K562 (cell line): Measurements from ENCODE around the gene SPATA13. TPM values are rescaled to one million over a fixed set of nuclear protein-coding genes. Genes with fewer than 3 reads are reported as not detected.

ENCODE experiments used
- AFF1 ChIP-seq, 2 experiments: fragments of 450-650 bp; IDR thresholded peaks; 2 replicates each; pipeline ENCODE4 v1.6.1; 2018; ENCODE audit warnings: mild to moderate bottlenecking in 2 of 2, low read depth in 1 of 2; ENCODE audit not compliant: partially characterized antibody in 2 of 2
- FIP1L1 ChIP-seq: fragments of 200-400 bp; formaldehyde crosslinking; IDR thresholded peaks from 2 replicates; pipeline ENCODE4 v1.6.1; 2018; ENCODE audit warnings: mild to moderate bottlenecking, low read depth, low read length; ENCODE audit not compliant: poor library complexity, severe bottlenecking
- MGA ChIP-seq: fragments of 450-650 bp; IDR thresholded peaks from 2 replicates; pipeline ENCODE4 v1.6.1; 2016; ENCODE audit warnings: mild to moderate bottlenecking, moderate library complexity
- polyA plus RNA-seq, 8 experiments: library from polyadenylated mRNA; depleted of rRNA in 4 of 8; stranded (reverse) in 5 of 8; unstranded in 3 of 8; fragments of >200 nt; fragmentation: Nextera tagmentation in 2 of 8; fragmentation: Illumina TruSeq in 1 of 8; extraction: Ambion mirVana in 2 of 8; extraction: Trizol in 1 of 8; gene quantifications; 2 replicates each; pipeline versions ENCODE4 v1.2.1 to v1.2.3, GENCODE V29; 2011 to 2014; ENCODE audit warnings: inconsistent platforms in 1 of 8, missing spikeins in 1 of 8
- total RNA-seq, 7 experiments: library from RNA; depleted of rRNA in 6 of 7; stranded (reverse); fragments of >200 nt in 6 of 7; fragmentation: Illumina TruSeq in 2 of 7; extraction: Trizol in 2 of 7; gene quantifications; 2 replicates each; pipeline versions ENCODE4 v1.2.1 to v1.2.3, GENCODE V29; 2011 to 2021; ENCODE audit warnings: low replicate concordance in 1 of 7
- TF ChIP-seq, protein P1 (sequence below), 2 experiments: IDR thresholded peaks; 2 replicates each; pipeline ENCODE4 v1.6.1; 2012; ENCODE audit warnings: improper control_type of control experiment in 2 of 2, low read depth in 2 of 2, low read length in 2 of 2, borderline replicate concordance in 1 of 2

SPATA13 gene
- total and polyA plus RNA-seq, 9 of the 15 experiments (the other 6 are each of a cell fraction or from before 2014, with no cell fraction given), result 0.08 to 0.99 (median 0.21) TPM; not detected in 2

GRCh38 chr13:24217601-24218281 is 57.2 kb downstream of the SPATA13 start (continued):
- TF ChIP-seq FIP1L1 (no peak), MGA (no peak), AFF1 (IDR thresholded peaks at IDR 0.05; ENCODE audit: low read depth in 1 of 2, partially characterized antibody in 2 of 2) (no peak)
- TF ChIP-seq, protein P1, sequence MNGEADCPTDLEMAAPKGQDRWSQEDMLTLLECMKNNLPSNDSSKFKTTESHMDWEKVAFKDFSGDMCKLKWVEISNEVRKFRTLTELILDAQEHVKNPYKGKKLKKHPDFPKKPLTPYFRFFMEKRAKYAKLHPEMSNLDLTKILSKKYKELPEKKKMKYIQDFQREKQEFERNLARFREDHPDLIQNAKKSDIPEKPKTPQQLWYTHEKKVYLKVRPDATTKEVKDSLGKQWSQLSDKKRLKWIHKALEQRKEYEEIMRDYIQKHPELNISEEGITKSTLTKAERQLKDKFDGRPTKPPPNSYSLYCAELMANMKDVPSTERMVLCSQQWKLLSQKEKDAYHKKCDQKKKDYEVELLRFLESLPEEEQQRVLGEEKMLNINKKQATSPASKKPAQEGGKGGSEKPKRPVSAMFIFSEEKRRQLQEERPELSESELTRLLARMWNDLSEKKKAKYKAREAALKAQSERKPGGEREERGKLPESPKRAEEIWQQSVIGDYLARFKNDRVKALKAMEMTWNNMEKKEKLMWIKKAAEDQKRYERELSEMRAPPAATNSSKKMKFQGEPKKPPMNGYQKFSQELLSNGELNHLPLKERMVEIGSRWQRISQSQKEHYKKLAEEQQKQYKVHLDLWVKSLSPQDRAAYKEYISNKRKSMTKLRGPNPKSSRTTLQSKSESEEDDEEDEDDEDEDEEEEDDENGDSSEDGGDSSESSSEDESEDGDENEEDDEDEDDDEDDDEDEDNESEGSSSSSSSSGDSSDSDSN (IDR thresholded peaks at IDR 0.05; ENCODE audit: borderline replicate concordance in 1 of 2, low read depth in 2 of 2, low read length in 2 of 2), result no peak
